ENCODE measurements around the gene THAP4. TPM values are rescaled to one million over a fixed set of nuclear protein-coding genes. Genes with fewer than 3 reads are reported as not detected.
A peak's percentile ranks its signal among the peaks of the same experiment; 100 is the strongest.

The THAP4 gene
- total RNA-seq, 2 donors from 2014 or later = 44.4 to 59.0 TPM

DNA sequence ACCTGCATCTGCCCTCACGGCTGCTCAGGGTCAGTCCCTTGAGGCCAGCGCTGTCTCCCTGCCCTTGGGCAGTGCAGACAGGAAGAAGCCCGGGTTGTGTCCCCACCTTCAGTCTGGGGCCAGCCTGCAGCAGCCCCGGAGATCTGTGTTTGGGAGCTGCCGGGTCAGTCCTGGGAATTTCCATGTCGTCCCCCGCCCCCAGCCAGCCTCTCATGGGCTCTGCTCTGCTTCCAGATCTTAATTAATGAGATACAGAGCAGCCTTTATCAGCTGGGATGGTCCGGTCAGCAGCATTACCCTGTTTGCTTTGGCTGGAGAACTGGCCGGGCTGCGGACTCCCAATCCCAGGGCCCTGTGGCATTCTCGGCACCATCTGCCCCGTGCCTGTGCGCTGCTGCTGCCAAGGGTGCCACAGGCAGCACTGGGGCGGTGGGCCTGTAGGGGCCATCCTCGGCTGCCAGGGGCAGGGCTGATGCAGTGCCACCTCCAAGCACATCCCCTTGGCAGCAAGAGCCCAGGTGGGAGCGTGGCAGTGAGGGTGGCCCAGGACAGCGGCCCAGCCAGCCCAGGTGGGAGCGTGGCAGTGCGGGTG lies 76.0 kb downstream of the THAP4 start:
- Histone ChIP-seq H3K27me3 (no peaks in the 10 kb centered on the region), H3K27ac (peak overlapping the region in 2 of 4 donors; percentile 49 to 57), H3K4me3 (no peak overlapping the region), H3K4me1 (peaks cover 32% of the 10 kb centered on the region), H3K36me3 (replicated peaks in 1 of 2; ENCODE audit: insufficient read depth in 1 of 2, low read depth in 2 of 2) (no peaks in the 10 kb centered on the region), H3K9me3 (no peaks in the 10 kb centered on the region)
- WGBS, 2 donors = 65 to 79% methylated on average over 5 to 17 of the region's 19 CpGs
- peak; percentile 22 for ATAC-seq
- peak in 3 of 4 donors; percentile 20 to 51 (median 32) for DNase-seq
- TF ChIP-seq CTCF (IDR thresholded peaks at IDR 0.05) (no peak), POLR2A (IDR thresholded peaks at IDR 0.05) (no peak)
- intact Hi-C loops (cut with DNase I) = no loop called here

DNA sequence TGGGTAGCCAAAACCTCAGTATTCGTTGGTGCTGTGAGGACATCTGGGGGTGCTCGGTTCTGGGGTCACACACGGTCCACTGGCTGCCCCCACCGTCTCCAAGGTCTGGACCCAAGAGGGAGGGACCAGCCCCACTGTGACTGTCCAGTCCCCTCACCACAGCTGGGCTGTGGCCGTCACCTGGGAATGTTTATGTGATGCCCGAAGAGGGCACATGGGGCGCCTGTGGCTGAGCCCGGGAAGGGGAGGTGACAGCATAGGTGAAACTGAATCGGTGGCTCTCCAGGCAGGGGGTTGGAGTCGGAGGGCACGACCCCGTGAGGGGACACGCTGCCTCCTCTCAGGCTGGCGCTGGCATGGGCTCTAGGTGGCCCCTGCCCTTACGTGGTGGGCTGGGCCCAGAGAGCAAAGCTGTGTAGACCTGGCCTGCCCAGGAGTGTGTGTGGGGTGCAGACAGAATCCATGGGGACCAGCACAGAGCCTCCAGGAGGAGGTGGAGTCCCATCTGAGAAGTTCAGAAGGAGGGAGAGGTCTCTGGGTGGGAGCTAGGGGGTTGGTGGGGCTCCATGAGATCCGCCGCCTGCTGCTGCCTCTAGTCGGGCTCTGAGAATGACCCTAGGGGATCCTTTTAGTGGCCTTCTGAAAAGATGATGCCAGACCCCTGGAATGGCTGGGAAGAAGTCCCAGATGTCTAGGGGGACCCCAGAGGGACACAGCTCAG lies 76.6 kb downstream of the THAP4 start:
- H3K36me3 ChIP-seq (replicated peaks in 1 of 2; ENCODE audit: insufficient read depth in 1 of 2, low read depth in 2 of 2) = no peaks in the 10 kb centered on the region
- H3K27me3 ChIP-seq = no peaks in the 10 kb centered on the region
- no peak for DNase-seq
- 68 to 69% methylated on average over 6 to 18 of the region's 18 CpGs for WGBS, 2 donors
- no peak for ATAC-seq
- no peak overlapping the region for H3K4me3 ChIP-seq
- intact Hi-C loops (cut with DNase I) = no loop called here
- peak overlapping the region in 3 of 4 donors; percentile 30 to 74 (median 57) for H3K27ac ChIP-seq
- peaks cover 32% of the 10 kb centered on the region for H3K4me1 ChIP-seq
- TF ChIP-seq POLR2A (IDR thresholded peaks at IDR 0.05) = no peak
- no peak for TF ChIP-seq CTCF (IDR thresholded peaks at IDR 0.05)
- no peaks in the 10 kb centered on the region for H3K9me3 ChIP-seq

DNA sequence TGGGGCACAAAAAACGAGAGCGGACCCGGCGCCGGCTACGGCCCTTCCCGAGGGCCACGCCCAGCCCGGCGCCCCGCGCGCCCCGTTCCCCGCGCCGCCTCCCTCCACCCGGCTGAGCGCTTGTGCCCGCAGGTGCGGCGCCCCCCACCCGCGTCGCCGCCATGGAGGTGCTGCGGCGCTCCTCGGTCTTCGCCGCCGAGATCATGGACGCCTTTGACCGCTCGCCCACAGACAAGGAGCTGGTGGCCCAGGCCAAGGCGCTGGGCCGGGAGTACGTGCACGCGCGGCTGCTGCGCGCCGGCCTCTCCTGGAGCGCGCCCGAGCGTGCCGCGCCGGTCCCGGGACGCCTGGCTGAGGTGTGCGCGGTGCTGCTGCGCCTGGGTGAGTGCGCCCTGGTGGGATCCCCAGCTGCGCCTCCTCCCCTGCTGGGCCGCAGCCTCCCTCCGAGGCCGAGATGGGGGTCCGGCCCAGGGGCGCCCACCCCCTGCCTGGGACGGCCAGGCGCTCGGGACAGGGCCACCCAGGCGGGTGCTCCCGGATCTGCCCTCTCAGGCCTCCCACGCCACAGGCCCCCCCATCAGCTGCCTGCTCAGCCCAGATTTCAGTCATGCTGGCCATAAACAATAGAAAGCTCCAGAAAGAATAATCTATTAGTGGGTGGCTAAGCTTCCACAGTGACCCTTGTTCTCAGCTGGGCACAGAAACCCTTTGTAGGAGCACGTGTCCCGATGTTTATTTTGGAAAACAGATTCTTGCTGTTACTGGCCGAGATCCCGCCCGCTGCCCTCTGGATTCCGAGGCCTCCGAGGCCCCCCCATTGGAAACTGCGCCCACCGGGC lies 77.4 kb downstream of the THAP4 start:
- TF ChIP-seq CTCF (IDR thresholded peaks at IDR 0.05) = no peak
- TF ChIP-seq POLR2A (IDR thresholded peaks at IDR 0.05) = no peak
- ATAC-seq (peak; percentile 62), DNase-seq (peak; percentile 33 to 57 (median 36))
- Histone ChIP-seq H3K4me1 (peaks cover 32% of the 10 kb centered on the region), H3K27me3 (no peaks in the 10 kb centered on the region), H3K27ac (peak overlapping the region in 3 of 4 donors; percentile 57 to 74 (median 64)), H3K4me3 (peak overlapping the region; percentile 51 to 57), H3K36me3 (replicated peaks in 1 of 2; ENCODE audit: insufficient read depth in 1 of 2, low read depth in 2 of 2) (no peaks in the 10 kb centered on the region), H3K9me3 (no peaks in the 10 kb centered on the region)
- WGBS, 2 donors = 0 to 4% methylated on average over 3 to 71 of the region's 78 CpGs
- intact Hi-C loops (cut with DNase I) = no loop called here

DNA sequence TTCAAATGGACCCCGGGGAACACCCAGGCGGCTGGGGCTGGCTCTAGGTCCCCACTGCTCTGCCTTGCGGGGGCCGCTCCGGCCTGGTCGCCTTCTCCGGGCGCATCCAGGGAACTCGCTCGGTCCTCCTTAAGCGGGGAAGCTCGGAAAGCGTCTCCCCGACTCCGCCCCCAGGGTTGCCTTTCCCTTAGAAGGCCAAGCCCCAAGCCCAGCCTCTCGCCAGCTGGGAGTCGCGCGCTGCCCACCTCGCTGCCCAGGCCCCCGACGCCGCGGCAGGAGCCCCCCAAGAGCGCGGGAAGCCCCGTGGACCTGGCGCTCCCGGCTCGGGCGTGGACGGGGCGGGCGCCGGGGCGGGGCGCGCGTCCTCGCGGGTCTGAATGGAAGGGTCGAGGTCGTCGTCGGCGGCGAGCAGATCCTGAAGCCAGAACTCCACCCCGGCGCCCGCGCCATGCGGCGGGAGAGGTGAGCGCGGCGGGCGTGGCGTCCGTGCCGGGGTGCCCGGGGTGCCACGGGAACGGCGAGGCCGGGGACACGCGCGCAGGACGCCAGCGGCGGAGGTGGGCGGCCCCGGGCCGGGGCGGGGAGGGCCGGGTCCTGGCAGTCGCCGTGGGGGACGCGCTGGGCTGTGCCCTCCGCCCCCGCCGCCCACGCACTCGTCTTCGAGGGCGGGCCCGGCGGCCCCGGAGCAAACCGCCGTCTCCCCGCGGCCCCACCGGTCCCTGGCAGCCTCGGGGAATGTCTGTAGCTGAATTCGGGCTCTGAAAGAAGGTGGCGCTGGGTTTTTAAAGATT lies 78.2 kb downstream of the THAP4 start, which contains the start of gene BOK:
BOK (plus strand) TSS at position 214 of the 791 bp plus-strand sequence. CDS start 739 bp downstream, outside the sequence.
- ATAC-seq = peak; percentile 60
- DNase-seq = peak; percentile 69 to 82 (median 78)
- Histone ChIP-seq H3K36me3 (replicated peaks in 1 of 2; ENCODE audit: insufficient read depth in 1 of 2, low read depth in 2 of 2) (no peaks in the 10 kb centered on the region), H3K27me3 (no peaks in the 10 kb centered on the region), H3K27ac (peak within 1 kb of the TSS in 3 of 4 donors; percentile 57 to 74 (median 64)), H3K4me3 (peak within 1 kb of the TSS; percentile 57 to 70), H3K4me1 (peaks cover 32% of the 10 kb centered on the region), H3K9me3 (no peaks in the 10 kb centered on the region)
- 1 to 2% methylated on average over 5 to 68 of the region's 98 CpGs for WGBS, 2 donors
- intact Hi-C loops (cut with DNase I) = no loop called here
- TF ChIP-seq POLR2A (IDR thresholded peaks at IDR 0.05) (peak in 1 of 3 donors; percentile 7), CTCF (IDR thresholded peaks at IDR 0.05) (peak in 1 of 7 experiments; percentile 9)

Measured in body of pancreas (tissue), 4 donors.